GM12875 (cell line): ENCODE data around the gene PDCD2L.
A peak's percentile ranks its signal among the peaks of the same experiment; 100 is the strongest.
"Not testable (repeated sequence)": the region's sequence is repeated elsewhere in the genome, so short reads cannot be mapped to it uniquely, and the experiment has no call there.

Source experiments
- H3K4me3 ChIP-seq: one replicate; pipeline ENCODE4 v1.5.1; 2011; ENCODE audit warnings: low read depth, low read length, control low read depth
- CTCF ChIP-seq: IDR thresholded peaks from 2 replicates; pipeline ENCODE4 v1.5.1; 2011; ENCODE audit warnings: low read depth, mild to moderate bottlenecking, control low read depth, inconsistent platforms, low read length, moderate library complexity, borderline replicate concordance; ENCODE audit not compliant: insufficient read depth

PDCD2L gene

GRCh38 chr19:34366738-34367623 is 37.2 kb upstream of the PDCD2L start:
- no peak for TF ChIP-seq CTCF
- peak overlapping the region; percentile 78 for H3K4me3 ChIP-seq

- no peak overlapping the region for H3K4me3 ChIP-seq
- no peak for TF ChIP-seq CTCF
Observed at GRCh38 chr19:34367624-34367957, 36.6 kb upstream of the PDCD2L start.

- H3K4me3 ChIP-seq = no peak overlapping the region
- no peak for TF ChIP-seq CTCF
Observed at GRCh38 chr19:34368338-34368737, 35.9 kb upstream of the PDCD2L start.

- H3K4me3 ChIP-seq = not testable (repeated sequence)
Observed at GRCh38 chr19:34369166-34369565, 35.0 kb upstream of the PDCD2L start.

GRCh38 chr19:34370117-34370516 is 34.1 kb upstream of the PDCD2L start:
- no peak overlapping the region for H3K4me3 ChIP-seq
- no peak for TF ChIP-seq CTCF

- no peak overlapping the region for H3K4me3 ChIP-seq
- TF ChIP-seq CTCF = no peak
Observed at GRCh38 chr19:34370983-34371382, 33.2 kb upstream of the PDCD2L start.

GRCh38 chr19:34373601-34374288 is 30.5 kb upstream of the PDCD2L start:
- H3K4me3 ChIP-seq = no peak overlapping the region
- no peak for TF ChIP-seq CTCF
